Measurements from ENCODE around the gene CYP4F8. TPM values are rescaled to one million over a fixed set of nuclear protein-coding genes. Genes with fewer than 3 reads are reported as not detected.
A peak's percentile ranks its signal among the peaks of the same experiment; 100 is the strongest.

CYP4F8 gene
- total RNA-seq, 6 donors from 2014 or later, result not detected

DNA sequence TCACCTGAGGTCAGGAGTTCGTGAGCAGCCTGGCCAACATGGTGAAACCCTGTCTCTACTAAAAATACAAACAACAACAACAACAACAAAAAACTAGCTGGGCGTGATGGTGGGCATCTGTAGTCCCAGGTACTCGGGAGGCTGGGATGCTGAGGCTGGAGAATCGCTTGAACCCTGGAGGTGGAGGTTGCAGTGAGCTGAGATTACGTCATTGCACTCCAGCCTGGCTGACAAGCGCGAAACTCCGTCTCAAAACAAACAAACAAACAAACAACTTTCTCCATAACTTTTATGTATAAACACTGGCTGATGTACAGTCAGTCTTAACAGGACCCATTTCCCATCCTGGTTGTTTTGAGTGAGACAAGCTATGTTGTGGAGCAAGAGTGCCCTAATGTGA lies 5.8 kb upstream of the CYP4F8 start:
- ATAC-seq (ENCODE audit: low FRiP score in 2 of 2) (no peak), DNase-seq (no peak)
- H3K27ac ChIP-seq, result no peak overlapping the region
- TF ChIP-seq, protein P1, sequence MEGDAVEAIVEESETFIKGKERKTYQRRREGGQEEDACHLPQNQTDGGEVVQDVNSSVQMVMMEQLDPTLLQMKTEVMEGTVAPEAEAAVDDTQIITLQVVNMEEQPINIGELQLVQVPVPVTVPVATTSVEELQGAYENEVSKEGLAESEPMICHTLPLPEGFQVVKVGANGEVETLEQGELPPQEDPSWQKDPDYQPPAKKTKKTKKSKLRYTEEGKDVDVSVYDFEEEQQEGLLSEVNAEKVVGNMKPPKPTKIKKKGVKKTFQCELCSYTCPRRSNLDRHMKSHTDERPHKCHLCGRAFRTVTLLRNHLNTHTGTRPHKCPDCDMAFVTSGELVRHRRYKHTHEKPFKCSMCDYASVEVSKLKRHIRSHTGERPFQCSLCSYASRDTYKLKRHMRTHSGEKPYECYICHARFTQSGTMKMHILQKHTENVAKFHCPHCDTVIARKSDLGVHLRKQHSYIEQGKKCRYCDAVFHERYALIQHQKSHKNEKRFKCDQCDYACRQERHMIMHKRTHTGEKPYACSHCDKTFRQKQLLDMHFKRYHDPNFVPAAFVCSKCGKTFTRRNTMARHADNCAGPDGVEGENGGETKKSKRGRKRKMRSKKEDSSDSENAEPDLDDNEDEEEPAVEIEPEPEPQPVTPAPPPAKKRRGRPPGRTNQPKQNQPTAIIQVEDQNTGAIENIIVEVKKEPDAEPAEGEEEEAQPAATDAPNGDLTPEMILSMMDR (IDR thresholded peaks at IDR 0.05), result no peak
- TF ChIP-seq EP300 (IDR thresholded peaks at IDR 0.05) (no peak), POLR2A (IDR thresholded peaks at IDR 0.05) (no peak), POLR2AphosphoS5 (IDR thresholded peaks at IDR 0.05) (no peak)
- 79 to 84% methylated on average over 8 of the region's 8 CpGs for WGBS, 2 donors
- H3K9me3 ChIP-seq, result no peaks in the 10 kb centered on the region
- no peak overlapping the region for H3K4me3 ChIP-seq
- H3K36me3 ChIP-seq, result no peaks in the 10 kb centered on the region
- H3K27me3 ChIP-seq, result no peaks in the 10 kb centered on the region
- H3K4me1 ChIP-seq, result no peaks in the 10 kb centered on the region

DNA sequence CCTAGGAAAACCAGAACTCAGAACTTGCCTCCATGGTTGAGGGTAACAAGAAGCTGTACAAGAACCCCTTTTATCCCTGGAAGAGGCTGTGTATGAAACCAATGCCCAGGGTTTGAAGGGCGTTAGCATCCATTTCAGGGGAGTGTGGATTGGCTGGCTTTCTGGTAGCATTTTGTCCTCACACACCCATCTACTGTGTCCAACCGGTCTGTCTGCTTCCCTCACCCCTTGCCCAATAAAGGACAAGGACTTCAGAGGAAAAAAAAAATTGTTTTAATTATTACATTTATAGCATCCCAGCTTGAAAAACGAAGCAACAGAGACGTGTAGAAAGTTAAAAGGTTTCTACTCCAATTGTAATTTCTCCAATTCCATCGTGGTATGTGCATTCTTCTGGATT lies 2.7 kb upstream of the CYP4F8 start:
- Histone ChIP-seq H3K36me3 (no peaks in the 10 kb centered on the region), H3K4me3 (no peak overlapping the region), H3K27me3 (no peaks in the 10 kb centered on the region), H3K27ac (no peak overlapping the region), H3K4me1 (no peaks in the 10 kb centered on the region), H3K9me3 (no peaks in the 10 kb centered on the region)
- ATAC-seq (ENCODE audit: low FRiP score in 2 of 2), result no peak
- 47 to 49% methylated on average over 5 of the region's 5 CpGs for WGBS, 2 donors
- TF ChIP-seq, protein P1 (IDR thresholded peaks at IDR 0.05), result no peak
- no peak for TF ChIP-seq EP300 (IDR thresholded peaks at IDR 0.05)
- no peak for TF ChIP-seq POLR2AphosphoS5 (IDR thresholded peaks at IDR 0.05)
- no peak for TF ChIP-seq POLR2A (IDR thresholded peaks at IDR 0.05)
- no peak for DNase-seq

DNA sequence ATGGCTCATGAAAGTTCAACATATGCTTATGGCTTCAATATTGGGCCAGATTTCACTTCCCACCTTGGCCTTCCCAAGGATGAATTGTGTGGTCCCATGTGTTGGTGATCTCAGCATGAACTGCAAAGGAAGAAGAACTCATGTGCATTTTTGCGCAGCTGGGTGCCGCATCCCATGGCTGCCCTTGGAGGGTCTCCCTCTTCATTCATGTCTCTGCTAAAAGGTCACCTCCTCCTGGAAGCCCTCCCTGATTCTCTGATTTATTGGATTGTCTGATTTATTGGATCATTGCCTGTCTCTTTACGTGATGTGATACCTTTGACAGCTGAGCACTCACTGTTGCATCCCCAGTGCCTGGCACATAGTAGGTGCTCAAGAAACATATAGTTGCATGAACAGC lies 1.7 kb upstream of the CYP4F8 start:
- Histone ChIP-seq H3K4me1 (no peaks in the 10 kb centered on the region), H3K4me3 (no peak overlapping the region), H3K27ac (no peak overlapping the region), H3K36me3 (no peaks in the 10 kb centered on the region), H3K27me3 (no peaks in the 10 kb centered on the region), H3K9me3 (no peaks in the 10 kb centered on the region)
- 88 to 98% methylated on average over 3 of the region's 3 CpGs for WGBS, 2 donors
- ATAC-seq (ENCODE audit: low FRiP score in 2 of 2) (no peak), DNase-seq (no peak)
- TF ChIP-seq, protein P1 (IDR thresholded peaks at IDR 0.05), result no peak
- TF ChIP-seq POLR2AphosphoS5 (IDR thresholded peaks at IDR 0.05) (no peak), EP300 (IDR thresholded peaks at IDR 0.05) (no peak), POLR2A (IDR thresholded peaks at IDR 0.05) (no peak)

DNA sequence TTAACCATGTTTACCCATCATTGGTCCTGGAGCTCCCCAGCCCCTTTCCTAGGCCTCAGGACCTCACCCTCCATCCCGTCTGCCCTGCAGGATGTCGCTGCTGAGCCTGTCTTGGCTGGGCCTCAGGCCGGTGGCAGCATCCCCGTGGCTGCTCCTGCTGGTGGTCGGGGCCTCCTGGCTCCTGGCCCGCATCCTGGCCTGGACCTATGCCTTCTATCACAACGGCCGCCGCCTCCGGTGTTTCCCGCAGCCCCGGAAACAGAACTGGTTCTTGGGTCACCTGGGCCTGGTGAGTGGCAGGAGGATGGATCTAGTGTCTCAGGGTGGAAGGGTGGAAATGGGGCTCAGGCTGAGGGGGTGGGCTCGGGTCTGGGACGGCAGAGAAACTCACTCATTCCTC lies 508 bp downstream of the CYP4F8 start:
- ATAC-seq (ENCODE audit: low FRiP score in 2 of 2) (no peak), DNase-seq (peak in 1 of 2 donors; percentile 74)
- Histone ChIP-seq H3K4me1 (no peaks in the 10 kb centered on the region), H3K9me3 (no peaks in the 10 kb centered on the region), H3K36me3 (no peaks in the 10 kb centered on the region), H3K27ac (no peak overlapping the region), H3K4me3 (no peak overlapping the region), H3K27me3 (no peaks in the 10 kb centered on the region)
- 74 to 75% methylated on average over 14 of the region's 14 CpGs for WGBS, 2 donors
- TF ChIP-seq EP300 (IDR thresholded peaks at IDR 0.05) (no peak), POLR2A (IDR thresholded peaks at IDR 0.05) (no peak), POLR2AphosphoS5 (IDR thresholded peaks at IDR 0.05) (no peak)
- TF ChIP-seq, protein P1 (IDR thresholded peaks at IDR 0.05), result no peak

DNA sequence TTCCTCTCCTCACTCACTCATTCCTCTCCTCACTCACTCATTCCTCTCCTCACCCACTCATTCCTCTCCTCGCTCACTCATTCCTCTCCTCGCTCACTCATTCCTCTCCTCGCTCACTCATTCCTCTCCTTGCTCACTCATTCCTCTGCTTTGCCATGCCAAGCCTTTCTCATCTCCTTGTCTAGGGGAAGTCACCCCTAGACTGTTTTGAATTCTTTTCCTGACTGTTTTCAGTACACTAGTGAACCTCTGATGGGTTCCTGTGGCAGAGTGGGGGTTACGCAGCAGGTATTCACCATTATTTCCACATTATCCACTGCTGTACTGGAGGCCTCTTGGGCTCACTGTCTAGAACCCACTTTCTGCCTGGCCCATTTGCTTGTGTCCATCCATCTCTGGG lies 1.2 kb downstream of the CYP4F8 start:
- 82 to 90% methylated on average over 4 of the region's 4 CpGs for WGBS, 2 donors

More for the DNA sequence above, 1.2 kb downstream of the CYP4F8 start:
- Histone ChIP-seq H3K27ac (no peak overlapping the region), H3K4me3 (no peak overlapping the region), H3K4me1 (no peaks in the 10 kb centered on the region), H3K27me3 (no peaks in the 10 kb centered on the region), H3K9me3 (no peaks in the 10 kb centered on the region), H3K36me3 (no peaks in the 10 kb centered on the region)
- ATAC-seq (ENCODE audit: low FRiP score in 2 of 2), result no peak
- no peak for DNase-seq
- no peak for TF ChIP-seq POLR2A (IDR thresholded peaks at IDR 0.05)
- TF ChIP-seq, protein P1 (IDR thresholded peaks at IDR 0.05), result no peak
- TF ChIP-seq EP300 (IDR thresholded peaks at IDR 0.05), result no peak
- no peak for TF ChIP-seq POLR2AphosphoS5 (IDR thresholded peaks at IDR 0.05)

Data from upper lobe of left lung (tissue), 6 donors.